Mesenchymal stem cell (in vitro differentiated cells and primary cell): ENCODE measurements around the gene DUSP1.
"Not testable (repeated sequence)": the region's sequence is repeated elsewhere in the genome, so short reads cannot be mapped to it uniquely, and the experiment has no call there.

Experiments
- DNase-seq: peaks from one replicate; pipeline ENCODE4 v3.0.0-alpha.2; 2013
- H2AFZ ChIP-seq: one replicate; pipeline ENCODE4 v1.6.1; 2013; ENCODE audit warnings: low read depth, mild to moderate bottlenecking, control low read depth, inconsistent platforms, low read length, moderate library complexity
- H2AK5ac ChIP-seq: 2 replicates; pipeline ENCODE4 v1.6.1; 2013; ENCODE audit warnings: low read length, moderate library complexity, mild to moderate bottlenecking, inconsistent platforms; ENCODE audit not compliant: severe bottlenecking
- H2BK120ac ChIP-seq: one replicate; pipeline ENCODE4 v1.6.1; 2013; ENCODE audit warnings: low read depth, mild to moderate bottlenecking, inconsistent platforms, low read length, moderate library complexity
- H2BK12ac ChIP-seq, 2 experiments: one replicate each; pipeline ENCODE4 v1.6.1; 2013; ENCODE audit warnings: inconsistent platforms in 2 of 2, low read length in 2 of 2, mild to moderate bottlenecking in 2 of 2, moderate library complexity in 2 of 2, control low read depth in 1 of 2
- H2BK15ac ChIP-seq: one replicate; pipeline ENCODE4 v1.6.1; 2013; ENCODE audit warnings: mild to moderate bottlenecking, low read depth, inconsistent platforms; ENCODE audit not compliant: poor library complexity, severe bottlenecking
- H2BK5ac ChIP-seq: 2 replicates; pipeline ENCODE4 v1.6.1; 2013; ENCODE audit warnings: low read depth, mild to moderate bottlenecking, low read length, control low read depth, inconsistent platforms; ENCODE audit not compliant: poor library complexity, severe bottlenecking
- H3K14ac ChIP-seq, 2 experiments: one replicate each; pipeline ENCODE4 v1.6.1; 2013; ENCODE audit warnings: inconsistent platforms in 2 of 2, low read length in 2 of 2, control low read depth in 1 of 2, mild to moderate bottlenecking in 1 of 2, moderate library complexity in 1 of 2
- H3K18ac ChIP-seq, 2 experiments: one replicate each; pipeline ENCODE4 v1.6.1; 2013; ENCODE audit warnings: inconsistent platforms in 2 of 2, low read length in 2 of 2, control low read depth in 1 of 2, low read depth in 1 of 2, mild to moderate bottlenecking in 1 of 2
- H3K23ac ChIP-seq, 2 experiments: one replicate each; pipeline ENCODE4 v1.6.1; 2013; ENCODE audit warnings: inconsistent platforms in 2 of 2, low read length in 2 of 2, mild to moderate bottlenecking in 2 of 2, moderate library complexity in 2 of 2, control low read depth in 1 of 2
- H3K27ac ChIP-seq: 2 replicates; pipeline ENCODE4 v1.5.1; 2013; ENCODE audit warnings: mild to moderate bottlenecking, moderate library complexity, low read length, control low read depth, inconsistent platforms; ENCODE audit not compliant: poor library complexity, severe bottlenecking
- H3K27me3 ChIP-seq, 2 experiments: 2 replicates each; pipeline versions ENCODE4 v1.6.1 to v1.7.0; 2013; ENCODE audit warnings: low read length in 2 of 2, mild to moderate bottlenecking in 2 of 2, moderate library complexity in 2 of 2, control low read depth in 1 of 2, inconsistent platforms in 1 of 2; ENCODE audit not compliant: control insufficient read depth in 1 of 2, insufficient read depth in 1 of 2
- H3K36me3 ChIP-seq, 2 experiments: 2 replicates each; pipeline versions ENCODE4 v1.6.1 to v1.7.0; 2013; ENCODE audit warnings: low read length in 2 of 2, control low read depth in 1 of 2, inconsistent platforms in 1 of 2, low read depth in 1 of 2, mild to moderate bottlenecking in 1 of 2; ENCODE audit not compliant: insufficient read depth in 2 of 2, control insufficient read depth in 1 of 2
- H3K4ac ChIP-seq, 2 experiments: one replicate each; pipeline ENCODE4 v1.6.1; 2013; ENCODE audit warnings: inconsistent platforms in 2 of 2, low read length in 2 of 2, mild to moderate bottlenecking in 2 of 2, moderate library complexity in 2 of 2, control low read depth in 1 of 2, low read depth in 1 of 2
- H3K4me1 ChIP-seq: 2 replicates; pipeline ENCODE4 v1.6.1; 2013; ENCODE audit warnings: low read depth, low read length, control low read depth; ENCODE audit not compliant: control insufficient read depth, insufficient read depth
- H3K4me2 ChIP-seq: 2 replicates; pipeline ENCODE4 v1.6.1; 2013; ENCODE audit warnings: low read length, mild to moderate bottlenecking, inconsistent platforms; ENCODE audit not compliant: poor library complexity, severe bottlenecking
- H3K4me3 ChIP-seq, 2 experiments: 2 replicates each; pipeline versions ENCODE4 v1.5.1 to v1.7.0; 2013; ENCODE audit warnings: low read length in 2 of 2, mild to moderate bottlenecking in 2 of 2, control low read depth in 1 of 2, low read depth in 1 of 2; ENCODE audit not compliant: insufficient read depth in 1 of 2
- H3K79me1 ChIP-seq: replicated peaks from 2 replicates; pipeline ENCODE4 v1.6.1; 2013; ENCODE audit warnings: mild to moderate bottlenecking, control low read depth, low read length, inconsistent platforms; ENCODE audit not compliant: poor library complexity, severe bottlenecking
- H3K9ac ChIP-seq: 2 replicates; pipeline ENCODE4 v1.7.0; 2013; ENCODE audit warnings: mild to moderate bottlenecking, low read length, moderate library complexity
- H3K9me3 ChIP-seq: 2 replicates; pipeline ENCODE4 v1.7.0; 2013; ENCODE audit warnings: mild to moderate bottlenecking, low read length; ENCODE audit not compliant: control insufficient read depth
- H4K8ac ChIP-seq: one replicate; pipeline ENCODE4 v1.6.1; 2013; ENCODE audit warnings: inconsistent platforms, mild to moderate bottlenecking, low read length, moderate library complexity
- H4K91ac ChIP-seq: one replicate; pipeline ENCODE4 v1.6.1; 2013; ENCODE audit warnings: mild to moderate bottlenecking, low read length, inconsistent platforms
- WGBS: methylation state at CpG from one replicate; pipeline ENCODE4 v1.1.7; 2013; ENCODE audit warnings: mixed read lengths; 5-methylcytosine and 5-hydroxymethylcytosine counted together

The DUSP1 gene

DNA sequence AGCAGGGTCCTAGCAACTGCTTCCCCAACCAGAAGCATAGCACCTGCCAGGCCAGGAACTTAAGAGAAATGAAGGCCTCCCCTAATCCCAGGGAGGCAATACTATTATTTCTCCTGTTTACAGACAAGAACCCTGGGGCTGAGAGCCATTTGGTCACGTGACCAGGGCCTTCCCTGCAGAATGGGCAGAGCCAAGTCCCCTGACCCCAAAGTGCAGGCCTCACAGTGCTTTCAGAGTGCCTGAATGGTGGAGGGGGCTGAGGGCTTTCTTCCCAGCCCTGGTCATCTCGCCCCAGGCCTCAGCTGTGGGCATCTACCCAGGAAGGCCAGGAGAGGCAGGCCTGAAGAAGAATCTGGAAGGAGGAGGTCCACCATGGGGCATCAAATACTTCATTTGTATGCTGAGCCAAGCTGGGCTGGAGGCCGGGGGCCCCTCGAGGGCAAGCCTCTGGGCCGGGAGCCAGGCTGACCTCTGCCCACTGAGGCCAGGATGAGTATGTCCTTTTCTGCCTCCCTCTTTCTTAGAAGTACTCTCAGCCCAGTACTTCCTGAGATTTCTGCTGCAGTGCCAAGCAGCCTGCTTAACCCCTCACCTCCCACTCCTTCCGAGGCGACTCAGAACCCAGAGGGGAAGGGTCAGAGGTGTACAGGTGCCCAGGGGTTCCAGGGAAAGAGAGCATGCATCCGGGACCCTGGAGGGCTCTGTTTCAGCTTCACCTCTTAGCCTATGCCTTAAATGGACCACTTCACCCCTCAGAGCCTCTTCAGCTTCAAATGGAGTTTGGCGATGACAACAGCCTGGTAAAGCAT lies 18.9 kb upstream of the DUSP1 start:
- H3K27me3 ChIP-seq, result no peaks in the 10 kb centered on the region
- no peak overlapping the region for H3K27ac ChIP-seq
- H3K4me1 ChIP-seq, result peaks cover 28% of the 10 kb centered on the region
- H3K4me3 ChIP-seq, result peak overlapping the region in 1 of 2 experiments; percentile 42
- H4K91ac ChIP-seq, result peak overlapping the region; percentile 2
- H2BK120ac ChIP-seq, result peak overlapping the region; percentile 11
- H3K4ac ChIP-seq, result peak overlapping the region; percentile 42 to 82
- H3K79me1 ChIP-seq, result no peaks in the 10 kb centered on the region
- no peaks in the 10 kb centered on the region for H3K9me3 ChIP-seq
- WGBS, result 40% methylated on average over 9 of the region's 9 CpGs
- no peak overlapping the region for H2AFZ ChIP-seq
- peak overlapping the region; percentile 56 to 80 for H3K18ac ChIP-seq
- peak overlapping the region; percentile 83 for H3K9ac ChIP-seq
- H4K8ac ChIP-seq, result peak overlapping the region; percentile 84
- peak; percentile 55 for DNase-seq
- peak overlapping the region; percentile 73 to 82 for H2BK12ac ChIP-seq
- peak overlapping the region; percentile 66 for H2AK5ac ChIP-seq
- H3K4me2 ChIP-seq, result no peak overlapping the region
- no peak overlapping the region for H2BK5ac ChIP-seq
- no peak overlapping the region for H3K14ac ChIP-seq
- no peaks in the 10 kb centered on the region for H3K36me3 ChIP-seq
- H2BK15ac ChIP-seq, result peak overlapping the region; percentile 1
- peak overlapping the region in 1 of 2 experiments; percentile 2 for H3K23ac ChIP-seq

DNA sequence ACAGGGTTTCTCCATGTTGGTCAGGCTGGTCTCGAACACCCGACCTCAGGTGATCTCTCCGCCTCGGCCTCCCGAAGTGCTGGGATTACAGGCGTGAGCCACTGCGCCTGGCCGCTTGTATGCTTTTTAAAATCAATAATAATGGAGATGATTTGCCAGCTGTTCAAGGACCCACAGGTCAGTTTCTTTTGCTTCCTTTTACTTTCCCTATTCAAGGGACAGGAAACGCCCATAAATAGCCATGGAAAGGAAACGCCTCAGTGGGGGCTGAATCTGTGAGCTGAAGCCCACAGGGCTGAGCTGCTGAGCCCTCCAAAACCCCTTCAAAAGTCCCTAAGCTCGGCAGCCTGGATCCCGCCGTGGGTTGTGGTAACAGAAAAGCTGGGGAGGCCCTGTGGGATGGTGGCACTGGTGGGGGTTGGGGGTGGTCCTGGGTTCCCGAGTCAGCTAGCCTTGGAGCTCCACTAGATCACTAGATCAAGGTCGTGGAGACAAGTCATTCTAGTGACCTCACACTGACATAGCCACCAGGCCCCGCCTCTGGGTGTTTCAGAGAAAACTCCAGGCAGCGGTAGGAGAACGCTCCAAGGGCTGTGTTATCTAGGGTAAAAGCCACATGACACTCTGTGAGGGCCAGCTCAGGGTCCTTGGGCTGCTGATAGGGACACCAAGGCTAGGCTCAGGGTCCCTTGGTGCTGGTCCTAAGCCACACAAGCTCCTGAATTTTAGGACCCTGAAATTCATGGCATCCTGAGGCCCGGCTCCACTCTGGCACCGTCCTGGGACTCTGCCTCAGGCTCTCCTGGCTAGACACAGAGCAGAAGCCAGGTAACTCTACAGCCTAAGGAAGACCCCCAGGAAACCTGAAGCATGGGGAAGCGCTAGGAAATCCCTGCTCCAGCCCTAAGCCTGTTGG lies 18.0 kb upstream of the DUSP1 start:
- Histone ChIP-seq H3K9me3 (no peaks in the 10 kb centered on the region), H3K36me3 (no peaks in the 10 kb centered on the region), H2BK12ac (peak overlapping the region; percentile 73 to 82), H3K18ac (peak overlapping the region; percentile 56 to 80), H2BK15ac (peak overlapping the region; percentile 90), H4K8ac (peak overlapping the region; percentile 84), H2AFZ (no peak overlapping the region), H3K14ac (peak overlapping the region in 1 of 2 experiments; percentile 64), H3K27ac (no peak overlapping the region), H3K9ac (peak overlapping the region; percentile 83), H3K4me2 (no peak overlapping the region), H4K91ac (peak overlapping the region; percentile 2), H2BK120ac (peak overlapping the region; percentile 11), H3K4ac (peak overlapping the region; percentile 42 to 82), H3K27me3 (no peaks in the 10 kb centered on the region), H3K23ac (no peak overlapping the region), H3K79me1 (no peaks in the 10 kb centered on the region), H2BK5ac (no peak overlapping the region), H3K4me1 (peaks cover 24% of the 10 kb centered on the region), H3K4me3 (peak overlapping the region in 1 of 2 experiments; percentile 42), H2AK5ac (peak overlapping the region; percentile 66)
- WGBS, result 70% methylated on average over 18 of the region's 21 CpGs
- peak; percentile 79 for DNase-seq

DNA sequence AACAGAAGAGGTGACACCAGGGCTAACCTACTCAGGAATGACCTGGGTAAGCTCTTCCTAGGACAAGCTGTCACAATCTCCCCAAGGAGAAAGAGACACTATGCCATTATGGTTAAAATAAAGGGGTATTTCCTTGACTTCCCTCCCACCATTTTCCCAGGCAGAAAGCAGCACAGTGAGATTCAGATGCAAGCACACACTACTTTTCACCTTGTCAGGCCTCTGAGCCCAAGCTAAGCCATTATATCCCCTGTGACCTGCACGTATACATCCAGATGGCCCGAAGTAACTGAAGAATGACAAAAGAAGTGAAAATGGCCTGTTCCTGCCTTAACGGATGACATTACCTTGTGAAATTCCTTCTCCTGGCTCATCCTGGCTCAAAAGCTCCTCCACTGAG lies 16.5 kb upstream of the DUSP1 start:
- H4K91ac ChIP-seq, H2BK5ac ChIP-seq, H3K4me2 ChIP-seq: not testable (repeated sequence)

More for the DNA sequence above, 16.5 kb upstream of the DUSP1 start:
- H4K8ac ChIP-seq, H3K27me3 ChIP-seq, H2BK15ac ChIP-seq, H3K9ac ChIP-seq, H3K23ac ChIP-seq, DNase-seq, H3K4me3 ChIP-seq, H3K18ac ChIP-seq, H2BK120ac ChIP-seq, H3K36me3 ChIP-seq, H3K9me3 ChIP-seq, H3K27ac ChIP-seq, H2AFZ ChIP-seq, H3K79me1 ChIP-seq, H3K14ac ChIP-seq: not testable (repeated sequence)
- Histone ChIP-seq H3K4me1 (peaks cover 22% of the 10 kb centered on the region), H2AK5ac (peak overlapping the region; percentile 35), H3K4ac (peak overlapping the region in 1 of 2 experiments; percentile 39), H2BK12ac (peak overlapping the region in 1 of 2 experiments; percentile 51)
- WGBS, result 73% methylated on average over 3 of the region's 3 CpGs
